Activated naive CD8-positive, alpha-beta T cell treated with anti-CD3 and anti-CD28 coated beads, Interleukin-2, amount 10 ng/mL, durations not matched to agents 7 days and 5 days (primary cell): ENCODE results near the gene QSOX1. TPM values are rescaled to one million over a fixed set of nuclear protein-coding genes. Genes with fewer than 3 reads are reported as not detected.

Source experiments
- ATAC-seq: fragments of 150-1000 bp; cut with Tn5 transposase; one replicate; pipeline ENCODE4 v1.10.0; 2021; ENCODE audit warnings: low read depth, moderate library complexity
- POLR2A ChIA-PET: fragments of 350-600 bp; sonication (Branson Sonifier 250); formaldehyde crosslinking; loops from one replicate; lab custom pipeline; 2021; ENCODE audit warnings: antibody characterized with exemption; lab: Charles Lee
- DNase-seq: peaks from one replicate; pipeline ENCODE4 v3.0.0; 2021
- H3K27ac Mint-ChIP-seq: one replicate; pipeline ENCODE4 v1.8.0; 2022; ENCODE audit warnings: mild to moderate bottlenecking, mixed read lengths
- H3K27me3 Mint-ChIP-seq: one replicate; pipeline ENCODE4 v1.8.0; 2022; ENCODE audit warnings: mild to moderate bottlenecking, moderate library complexity, mixed read lengths
- H3K36me3 Mint-ChIP-seq: one replicate; pipeline ENCODE4 v1.8.0; 2021; ENCODE audit warnings: mild to moderate bottlenecking, mixed read lengths
- H3K4me1 Mint-ChIP-seq: one replicate; pipeline ENCODE4 v1.8.0; 2021; ENCODE audit warnings: mixed read lengths
- H3K4me3 Mint-ChIP-seq: one replicate; pipeline ENCODE4 v1.8.0; 2022; ENCODE audit warnings: mild to moderate bottlenecking, moderate library complexity, mixed read lengths
- H3K9me3 Mint-ChIP-seq: one replicate; pipeline ENCODE4 v1.8.0; 2021; ENCODE audit warnings: mixed read lengths
- total RNA-seq, 2 experiments: library from RNA; stranded (reverse); gene quantifications; one replicate each; pipeline ENCODE4 v1.2.3, GENCODE V29; 2021

The QSOX1 gene
- total RNA-seq, 2 experiments from 2014 or later = 22.8 to 27.1 TPM

GRCh38 chr1:180168786-180169639 is 14.3 kb downstream of the QSOX1 start:
- POLR2A ChIA-PET = no interaction called here
- Mint-ChIP-seq H3K9me3 (no peaks in the 10 kb centered on the region), H3K4me3 (no peak overlapping the region), H3K27ac (no peak overlapping the region), H3K4me1 (no peaks in the 10 kb centered on the region), H3K27me3 (no peaks in the 10 kb centered on the region), H3K36me3 (peaks cover 2% of the 10 kb centered on the region)
- ATAC-seq (peak; percentile 74), DNase-seq (peak; percentile 47)

DNA sequence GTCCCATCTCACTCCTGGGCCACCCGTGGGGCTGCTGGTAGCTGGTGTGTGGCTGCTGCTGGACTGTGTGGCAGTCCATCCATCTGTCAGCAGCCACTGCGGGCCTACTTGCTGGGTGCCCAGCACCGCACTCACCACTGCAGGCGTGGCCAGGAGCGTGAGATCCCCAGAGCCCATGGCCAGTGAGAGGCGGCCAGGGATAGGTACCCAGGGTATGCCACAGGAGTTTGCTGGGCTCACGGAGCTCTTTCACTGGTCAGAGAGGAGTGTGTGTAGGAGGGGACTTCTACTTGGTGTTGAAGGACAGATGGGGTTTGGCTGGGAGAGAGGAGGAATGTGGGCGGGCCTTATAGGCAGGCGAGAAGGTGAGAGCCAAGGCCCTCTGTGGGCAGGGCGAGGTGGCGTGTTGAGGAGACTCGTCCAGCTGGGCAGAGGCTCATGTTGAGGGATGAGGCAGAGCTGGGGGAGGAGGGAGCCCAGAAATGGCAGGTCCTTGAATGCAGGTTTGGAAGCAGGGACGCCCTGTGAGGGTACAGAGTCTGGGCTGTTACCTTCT is 15.0 kb downstream of the QSOX1 start:
- Mint-ChIP-seq H3K27me3 (no peaks in the 10 kb centered on the region), H3K9me3 (no peaks in the 10 kb centered on the region), H3K27ac (peak overlapping the region; percentile 57), H3K4me3 (no peak overlapping the region), H3K36me3 (no peaks in the 10 kb centered on the region), H3K4me1 (no peaks in the 10 kb centered on the region)
- no peak for ATAC-seq
- POLR2A ChIA-PET = no interaction called here
- DNase-seq = no peak

DNA sequence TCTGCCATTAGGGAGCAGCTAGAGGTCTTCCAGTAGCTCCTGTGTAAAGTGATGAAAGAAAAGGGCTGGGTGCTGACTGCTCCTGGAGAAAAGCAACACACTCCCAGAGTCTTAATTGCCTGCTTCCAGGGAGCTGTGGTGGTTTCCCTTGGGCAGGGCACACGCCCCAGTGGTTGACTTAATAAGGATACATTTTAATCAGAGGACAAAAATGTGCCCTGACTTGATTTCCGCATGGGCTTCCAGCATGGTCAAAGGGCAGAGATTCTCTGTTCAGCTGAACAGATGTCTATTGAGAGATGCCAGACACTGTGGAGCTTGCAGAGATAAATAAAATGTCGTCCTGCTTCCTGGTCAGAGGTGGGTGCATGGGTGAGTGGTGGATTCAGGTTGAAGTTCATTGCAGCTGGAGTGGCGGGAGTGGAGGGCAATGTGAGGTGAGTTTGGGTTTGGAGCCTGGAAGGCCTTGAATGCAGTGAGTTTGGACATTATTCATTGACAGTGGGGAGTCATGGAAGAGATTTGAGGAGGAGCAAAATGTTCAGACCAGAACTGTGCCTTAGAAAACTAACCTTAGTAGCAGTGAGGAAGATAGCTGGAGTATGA is 16.0 kb downstream of the QSOX1 start:
- no peaks in the 10 kb centered on the region for H3K9me3 Mint-ChIP-seq
- no peak overlapping the region for H3K27ac Mint-ChIP-seq
- H3K4me3 Mint-ChIP-seq = no peak overlapping the region
- no peaks in the 10 kb centered on the region for H3K36me3 Mint-ChIP-seq
- DNase-seq (no peak), ATAC-seq (no peak)
- no peaks in the 10 kb centered on the region for H3K4me1 Mint-ChIP-seq
- H3K27me3 Mint-ChIP-seq = no peaks in the 10 kb centered on the region
- POLR2A ChIA-PET = no interaction called here

DNA sequence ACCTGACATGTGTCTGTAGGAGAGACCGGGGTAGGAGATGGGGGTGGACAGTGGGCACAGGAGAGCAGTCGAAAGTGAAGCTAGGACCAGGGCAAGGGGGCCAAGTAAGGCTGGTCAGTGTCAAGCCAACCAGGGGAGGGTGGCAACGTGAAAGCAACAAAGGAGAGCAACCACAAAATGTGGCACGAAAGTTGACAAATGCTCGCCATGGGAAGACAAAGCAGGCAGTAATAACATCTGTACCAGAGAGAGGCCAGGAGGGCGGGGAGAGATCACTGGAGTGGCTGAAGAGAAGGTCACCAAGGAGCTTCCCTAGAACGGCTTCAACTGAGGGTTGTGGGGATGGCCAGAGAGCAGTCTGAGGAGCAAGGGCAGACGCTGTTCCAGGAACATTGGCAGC is 17.0 kb downstream of the QSOX1 start:
- POLR2A ChIA-PET = no interaction called here
- Mint-ChIP-seq H3K36me3 (no peaks in the 10 kb centered on the region), H3K4me1 (no peaks in the 10 kb centered on the region), H3K27ac (no peak overlapping the region), H3K27me3 (no peaks in the 10 kb centered on the region), H3K9me3 (no peaks in the 10 kb centered on the region), H3K4me3 (no peak overlapping the region)
- DNase-seq (no peak), ATAC-seq (no peak)

GRCh38 chr1:180173451-180173850 is 18.8 kb downstream of the QSOX1 start:
- no peak for DNase-seq
- ATAC-seq = no peak
- Mint-ChIP-seq H3K36me3 (no peaks in the 10 kb centered on the region), H3K4me1 (no peaks in the 10 kb centered on the region), H3K27ac (no peak overlapping the region), H3K4me3 (no peak overlapping the region), H3K9me3 (no peaks in the 10 kb centered on the region), H3K27me3 (no peaks in the 10 kb centered on the region)
- POLR2A ChIA-PET = no interaction called here

- Mint-ChIP-seq H3K9me3 (no peaks in the 10 kb centered on the region), H3K27me3 (no peaks in the 10 kb centered on the region), H3K4me1 (no peaks in the 10 kb centered on the region), H3K36me3 (no peaks in the 10 kb centered on the region), H3K27ac (no peak overlapping the region), H3K4me3 (no peak overlapping the region)
- ATAC-seq = no peak
- POLR2A ChIA-PET = no interaction called here
- peak; percentile 10 for DNase-seq
These were observed 19.3 kb downstream of the QSOX1 start for GRCh38 chr1:180173952-180174351.

DNA sequence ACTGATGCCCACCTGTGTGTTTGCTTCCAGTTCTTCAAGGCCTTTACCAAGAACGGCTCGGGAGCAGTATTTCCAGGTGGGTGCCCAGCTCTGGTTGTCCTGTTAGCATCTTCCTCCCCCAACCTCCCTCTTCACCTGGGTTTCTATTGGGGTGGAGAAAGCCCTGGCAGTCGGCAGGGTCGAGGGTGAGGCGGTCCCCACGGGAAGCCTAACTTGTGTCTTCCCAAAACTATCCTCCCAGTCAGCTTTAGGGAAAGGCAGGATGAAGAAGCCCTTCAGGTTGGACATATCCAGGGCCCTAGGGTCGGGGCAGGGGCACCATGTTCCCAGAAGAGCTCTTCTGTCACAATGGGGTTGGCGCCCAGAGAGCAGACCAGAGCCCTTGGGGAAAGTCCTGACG is 20.6 kb downstream of the QSOX1 start:
- H3K36me3 Mint-ChIP-seq = no peaks in the 10 kb centered on the region
- H3K9me3 Mint-ChIP-seq = no peaks in the 10 kb centered on the region
- ATAC-seq (no peak), DNase-seq (peak; percentile 2)
- no peaks in the 10 kb centered on the region for H3K4me1 Mint-ChIP-seq
- H3K4me3 Mint-ChIP-seq = no peak overlapping the region
- POLR2A ChIA-PET = no interaction called here
- H3K27me3 Mint-ChIP-seq = no peaks in the 10 kb centered on the region
- no peak overlapping the region for H3K27ac Mint-ChIP-seq

GRCh38 chr1:180175806-180176205 is 21.1 kb downstream of the QSOX1 start:
- Mint-ChIP-seq H3K4me1 (no peaks in the 10 kb centered on the region), H3K27ac (no peak overlapping the region), H3K36me3 (no peaks in the 10 kb centered on the region), H3K9me3 (no peaks in the 10 kb centered on the region), H3K4me3 (no peak overlapping the region), H3K27me3 (no peaks in the 10 kb centered on the region)
- ATAC-seq = no peak
- peak; percentile 21 for DNase-seq
- POLR2A ChIA-PET = no interaction called here

GRCh38 chr1:180176965-180177364 is 22.3 kb downstream of the QSOX1 start:
- ATAC-seq (no peak), DNase-seq (no peak)
- H3K27ac Mint-ChIP-seq = no peak overlapping the region
- H3K27me3 Mint-ChIP-seq = no peaks in the 10 kb centered on the region
- no peak overlapping the region for H3K4me3 Mint-ChIP-seq
- H3K4me1 Mint-ChIP-seq = no peaks in the 10 kb centered on the region
- no peaks in the 10 kb centered on the region for H3K9me3 Mint-ChIP-seq
- H3K36me3 Mint-ChIP-seq = no peaks in the 10 kb centered on the region
- POLR2A ChIA-PET = no interaction called here

DNA sequence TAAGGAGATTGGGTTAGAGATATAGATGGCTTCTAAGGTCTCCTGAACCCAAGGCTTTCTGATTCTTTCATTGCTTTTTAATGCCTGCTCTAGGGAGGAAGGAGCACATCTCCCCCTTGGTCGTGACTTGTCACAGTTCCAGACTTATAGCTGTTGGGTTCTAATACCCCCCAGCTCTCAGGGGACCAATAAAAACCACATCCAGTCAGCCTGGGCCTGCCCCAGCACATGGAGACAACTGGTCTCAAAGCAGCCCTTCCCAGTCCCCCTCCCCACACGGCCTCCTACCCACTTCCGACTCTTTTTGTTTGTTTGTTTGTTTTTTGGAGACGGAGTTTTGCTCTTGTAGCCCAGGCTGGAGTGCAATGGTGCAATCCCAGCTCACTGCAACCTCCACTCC is 23.3 kb downstream of the QSOX1 start:
- DNase-seq = no peak
- Mint-ChIP-seq H3K27me3 (no peaks in the 10 kb centered on the region), H3K4me3 (no peak overlapping the region), H3K36me3 (no peaks in the 10 kb centered on the region), H3K27ac (no peak overlapping the region), H3K4me1 (no peaks in the 10 kb centered on the region), H3K9me3 (no peaks in the 10 kb centered on the region)
- ATAC-seq = no peak
- POLR2A ChIA-PET = no interaction called here

DNA sequence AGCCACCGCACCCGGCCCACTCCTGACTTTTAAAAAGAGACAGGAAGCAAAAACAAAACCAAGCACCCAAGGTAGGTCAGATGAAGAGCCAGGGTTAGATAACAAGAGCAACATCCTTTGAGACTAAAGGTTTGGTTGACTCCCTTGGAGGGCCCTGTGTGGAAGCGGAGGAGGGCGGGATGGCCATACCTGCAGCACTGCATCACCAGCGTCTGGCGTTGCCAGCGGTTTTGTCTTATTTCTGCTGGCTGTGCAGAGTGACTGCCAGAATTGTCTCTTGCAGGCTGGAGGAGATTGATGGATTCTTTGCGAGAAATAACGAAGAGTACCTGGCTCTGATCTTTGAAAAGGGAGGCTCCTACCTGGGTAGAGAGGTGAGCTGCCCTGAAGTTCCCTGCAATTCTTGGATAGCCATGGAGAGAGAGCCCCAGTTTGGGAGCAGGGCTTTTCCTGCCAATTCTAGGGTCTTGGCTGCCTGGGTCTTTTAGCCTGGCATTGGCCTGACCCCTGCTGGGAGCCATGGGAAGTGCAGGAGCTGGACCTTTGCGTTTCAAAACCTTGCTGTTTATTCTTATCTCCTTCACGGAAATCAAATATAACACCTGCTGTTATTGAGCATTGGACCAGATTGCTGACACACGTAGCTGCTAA is 24.0 kb downstream of the QSOX1 start:
- no peaks in the 10 kb centered on the region for H3K36me3 Mint-ChIP-seq
- H3K27ac Mint-ChIP-seq = no peak overlapping the region
- H3K9me3 Mint-ChIP-seq = no peaks in the 10 kb centered on the region
- H3K27me3 Mint-ChIP-seq = no peaks in the 10 kb centered on the region
- H3K4me3 Mint-ChIP-seq = no peak overlapping the region
- DNase-seq (peak; percentile 76), ATAC-seq (no peak)
- POLR2A ChIA-PET = no interaction called here
- H3K4me1 Mint-ChIP-seq = no peaks in the 10 kb centered on the region

DNA sequence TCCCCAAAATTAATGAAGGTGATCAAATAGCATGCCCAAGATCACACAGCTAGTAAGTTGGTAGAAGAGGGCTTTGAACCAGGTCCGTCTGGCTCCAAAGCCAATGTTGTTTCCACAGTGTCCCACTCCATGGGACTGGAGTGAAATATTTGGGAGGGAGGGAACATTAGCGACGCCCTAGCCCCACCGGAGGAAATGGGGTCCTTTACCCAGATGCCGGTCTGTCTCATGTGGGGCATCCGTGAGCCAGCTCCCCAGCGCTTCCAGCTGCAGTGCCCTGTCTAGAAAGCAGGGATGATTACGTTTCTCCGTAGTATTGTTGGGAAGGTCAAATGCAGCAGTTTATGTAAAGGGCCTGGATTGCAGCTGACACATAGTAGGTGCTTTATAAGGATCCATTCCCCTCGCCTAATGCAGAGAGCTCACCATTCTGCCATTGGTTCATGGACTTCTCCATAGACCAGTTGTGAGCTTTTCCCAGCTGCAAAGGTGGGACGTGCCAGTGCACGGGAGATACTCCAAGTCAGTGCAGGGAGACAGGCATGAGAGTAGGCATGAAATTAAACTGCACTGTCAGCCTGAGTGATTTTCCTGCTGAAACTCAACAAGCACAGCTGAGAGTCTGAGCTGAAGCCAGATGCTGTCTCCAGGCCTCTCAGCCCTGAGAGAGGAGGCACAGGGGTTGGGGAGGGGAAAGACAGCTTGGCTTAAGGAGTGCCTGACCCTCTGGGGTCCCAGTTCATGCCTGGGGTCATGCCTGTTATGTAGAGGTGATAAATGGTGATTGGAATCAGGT is 24.7 kb downstream of the QSOX1 start:
- POLR2A ChIA-PET = no interaction called here
- Mint-ChIP-seq H3K36me3 (no peaks in the 10 kb centered on the region), H3K9me3 (no peaks in the 10 kb centered on the region), H3K27ac (no peak overlapping the region), H3K27me3 (no peaks in the 10 kb centered on the region), H3K4me3 (no peak overlapping the region), H3K4me1 (no peaks in the 10 kb centered on the region)
- DNase-seq = peak; percentile 11
- ATAC-seq = no peak

DNA sequence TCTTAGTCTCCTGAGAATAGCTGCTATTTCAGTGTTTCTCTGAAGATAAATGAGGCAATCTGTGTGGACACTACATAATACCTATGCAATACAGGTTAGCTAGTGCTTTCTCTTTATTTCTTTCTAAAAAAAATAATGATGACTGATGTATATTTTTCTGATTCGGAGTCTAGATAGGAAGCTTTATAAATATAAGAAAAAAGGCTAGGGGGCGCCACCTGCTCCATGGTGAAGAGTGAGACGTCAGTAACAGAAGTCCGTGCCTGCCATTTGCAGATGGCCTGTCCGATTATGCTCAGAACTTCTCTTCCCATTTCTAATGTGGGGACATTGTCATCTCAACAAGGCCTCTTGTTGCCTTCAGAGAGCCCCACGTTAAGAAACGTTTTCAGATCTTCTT is 26.4 kb downstream of the QSOX1 start:
- ATAC-seq (no peak), DNase-seq (peak; percentile 4)
- H3K27ac Mint-ChIP-seq = no peak overlapping the region
- H3K36me3 Mint-ChIP-seq = no peaks in the 10 kb centered on the region
- no peaks in the 10 kb centered on the region for H3K9me3 Mint-ChIP-seq
- H3K4me3 Mint-ChIP-seq = no peak overlapping the region
- POLR2A ChIA-PET = interaction anchor here (0.6 kb wide), 1 partner anchor 110 kb away, joined by 3 read pairs; no protein-coding TSS in a partner anchor
- H3K4me1 Mint-ChIP-seq = no peaks in the 10 kb centered on the region
- H3K27me3 Mint-ChIP-seq = no peaks in the 10 kb centered on the region
